AG10803 (cell line): ENCODE data around the gene LPP.
A peak's percentile ranks its signal among the peaks of the same experiment; 100 is the strongest.

ENCODE experiments used
- DNase-seq: peaks from one replicate; pipeline ENCODE4 v3.0.0; 2010; ENCODE audit warnings: low read depth
- H3K4me3 ChIP-seq: 2 replicates; pipeline ENCODE4 v1.5.1; 2011; ENCODE audit warnings: mild to moderate bottlenecking, low read length, control low read depth
- CTCF ChIP-seq: conservative IDR thresholded peaks from 2 replicates; pipeline ENCODE4 v1.5.1; 2011; ENCODE audit warnings: mild to moderate bottlenecking, low read length, control low read depth, inconsistent platforms

LPP gene

GRCh38 chr3:188818282-188818681, 664.3 kb downstream of the LPP start:
- H3K4me3 ChIP-seq: no peak overlapping the region
- DNase-seq: no peak
- no peak for TF ChIP-seq CTCF

- no peak overlapping the region for H3K4me3 ChIP-seq
- no peak for TF ChIP-seq CTCF
- DNase-seq: peak; percentile 88
Observed at GRCh38 chr3:188819939-188820338, 666.0 kb downstream of the LPP start.

GRCh38 chr3:188822004-188822403, 668.0 kb downstream of the LPP start:
- no peak overlapping the region for H3K4me3 ChIP-seq
- TF ChIP-seq CTCF: no peak
- DNase-seq: no peak

- no peak overlapping the region for H3K4me3 ChIP-seq
- DNase-seq: no peak
- TF ChIP-seq CTCF: no peak
Observed at GRCh38 chr3:188822411-188822810, 668.5 kb downstream of the LPP start.

GRCh38 chr3:188824566-188824965, 670.6 kb downstream of the LPP start:
- no peak overlapping the region for H3K4me3 ChIP-seq
- no peak for TF ChIP-seq CTCF
- peak; percentile 44 for DNase-seq

GRCh38 chr3:188825901-188826300, 671.9 kb downstream of the LPP start:
- no peak for TF ChIP-seq CTCF
- no peak for DNase-seq
- H3K4me3 ChIP-seq: no peak overlapping the region

GRCh38 chr3:188826574-188826973, 672.6 kb downstream of the LPP start:
- no peak overlapping the region for H3K4me3 ChIP-seq
- no peak for DNase-seq
- no peak for TF ChIP-seq CTCF
